OCI-LY3 (cell line): ENCODE results near the gene PLD3.

Experiments
- EZH2phosphoT487 ChIP-seq: fragments of 200-600 bp; shearing (Covaris generic); IDR thresholded peaks from 2 replicates; pipeline ENCODE4 v1.6.1; 2018; ENCODE audit warnings: antibody characterized with exemption, mixed run types, low read depth
- TF ChIP-seq, protein P1 (sequence below): fragments of 200-600, 300-600 bp; sonication (generic); IDR thresholded peaks from 2 replicates; pipeline ENCODE4 v1.5.1; 2014; ENCODE audit warnings: antibody characterized with exemption, low read length, low read depth

DNA sequence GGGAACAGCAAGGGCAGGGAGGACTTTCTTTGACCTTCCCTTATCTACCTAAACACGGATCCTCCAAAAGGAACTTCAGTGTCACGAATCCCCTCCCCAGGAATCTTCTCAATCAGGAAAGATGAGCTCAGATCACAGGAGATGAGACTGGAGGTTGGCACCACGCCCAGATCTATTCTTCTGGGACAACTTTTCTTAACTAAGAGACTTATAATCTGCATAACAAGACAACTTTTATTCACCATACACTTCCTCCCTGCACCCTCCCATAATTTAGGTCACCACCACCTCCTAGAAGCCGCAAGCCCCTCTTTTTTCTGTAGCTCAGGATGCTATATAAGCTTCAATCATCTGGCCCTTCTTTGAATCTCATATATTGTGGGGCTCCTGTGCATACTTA is 44.2 kb upstream of the PLD3 start:
- TF ChIP-seq, protein P1, sequence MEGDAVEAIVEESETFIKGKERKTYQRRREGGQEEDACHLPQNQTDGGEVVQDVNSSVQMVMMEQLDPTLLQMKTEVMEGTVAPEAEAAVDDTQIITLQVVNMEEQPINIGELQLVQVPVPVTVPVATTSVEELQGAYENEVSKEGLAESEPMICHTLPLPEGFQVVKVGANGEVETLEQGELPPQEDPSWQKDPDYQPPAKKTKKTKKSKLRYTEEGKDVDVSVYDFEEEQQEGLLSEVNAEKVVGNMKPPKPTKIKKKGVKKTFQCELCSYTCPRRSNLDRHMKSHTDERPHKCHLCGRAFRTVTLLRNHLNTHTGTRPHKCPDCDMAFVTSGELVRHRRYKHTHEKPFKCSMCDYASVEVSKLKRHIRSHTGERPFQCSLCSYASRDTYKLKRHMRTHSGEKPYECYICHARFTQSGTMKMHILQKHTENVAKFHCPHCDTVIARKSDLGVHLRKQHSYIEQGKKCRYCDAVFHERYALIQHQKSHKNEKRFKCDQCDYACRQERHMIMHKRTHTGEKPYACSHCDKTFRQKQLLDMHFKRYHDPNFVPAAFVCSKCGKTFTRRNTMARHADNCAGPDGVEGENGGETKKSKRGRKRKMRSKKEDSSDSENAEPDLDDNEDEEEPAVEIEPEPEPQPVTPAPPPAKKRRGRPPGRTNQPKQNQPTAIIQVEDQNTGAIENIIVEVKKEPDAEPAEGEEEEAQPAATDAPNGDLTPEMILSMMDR = no peak
- TF ChIP-seq EZH2phosphoT487 = no peak
